HG03039 (cell line): ENCODE measurements around the gene CA10.

Experiments
- ATAC-seq: cut with Tn5 transposase; IDR thresholded peaks from one replicate; pipeline ENCODE4 v1.9.1; 2021; ENCODE audit warnings: mild to moderate bottlenecking, moderate library complexity; ENCODE audit not compliant: unreplicated experiment

Gene CA10

GRCh38 chr17:51955245-51955644, 203.3 kb downstream of the CA10 start:
- no peak for ATAC-seq

- no peak for ATAC-seq
These were observed 204.2 kb downstream of the CA10 start for GRCh38 chr17:51954232-51954765.

- ATAC-seq = no peak
These were observed 206.8 kb downstream of the CA10 start for GRCh38 chr17:51951741-51952140.

GRCh38 chr17:51948128-51948527, 210.4 kb downstream of the CA10 start:
- ATAC-seq = no peak

GRCh38 chr17:51947160-51947735, 211.3 kb downstream of the CA10 start:
- ATAC-seq = no peak

- ATAC-seq = no peak
These were observed 212.2 kb downstream of the CA10 start for GRCh38 chr17:51946311-51946710.

GRCh38 chr17:51941272-51941671, 217.2 kb downstream of the CA10 start:
- ATAC-seq = no peak

GRCh38 chr17:51937264-51937663, 221.2 kb downstream of the CA10 start:
- ATAC-seq = no peak

- no peak for ATAC-seq
These were observed 223.0 kb downstream of the CA10 start for GRCh38 chr17:51935477-51935876.

- no peak for ATAC-seq
These were observed 224.9 kb downstream of the CA10 start for GRCh38 chr17:51933647-51934046.

- no peak for ATAC-seq
These were observed 232.1 kb downstream of the CA10 start for GRCh38 chr17:51926448-51926847.

GRCh38 chr17:51921500-51921899, 237.0 kb downstream of the CA10 start:
- ATAC-seq = no peak

- no peak for ATAC-seq
These were observed 243.9 kb downstream of the CA10 start for GRCh38 chr17:51914577-51914976.

GRCh38 chr17:51913491-51914205, 244.9 kb downstream of the CA10 start:
- no peak for ATAC-seq

- ATAC-seq = no peak
These were observed 245.6 kb downstream of the CA10 start for GRCh38 chr17:51912939-51913338.

GRCh38 chr17:51911237-51911636, 247.3 kb downstream of the CA10 start:
- ATAC-seq = no peak

GRCh38 chr17:51909971-51910370, 248.5 kb downstream of the CA10 start:
- ATAC-seq = no peak

GRCh38 chr17:51908841-51909537, 249.5 kb downstream of the CA10 start:
- no peak for ATAC-seq

GRCh38 chr17:51907041-51907440, 251.5 kb downstream of the CA10 start:
- no peak for ATAC-seq

- no peak for ATAC-seq
These were observed 254.1 kb downstream of the CA10 start for GRCh38 chr17:51904379-51904778.

- no peak for ATAC-seq
These were observed 257.3 kb downstream of the CA10 start for GRCh38 chr17:51901242-51901641.

GRCh38 chr17:51891936-51892335, 266.6 kb downstream of the CA10 start:
- ATAC-seq = no peak
